HCT116 (cell line): Measurements from ENCODE around the gene MAP6D1. TPM values are rescaled to one million over a fixed set of nuclear protein-coding genes. Genes with fewer than 3 reads are reported as not detected.

Experiments used
- ATAC-seq: fragments of 200-7000 bp; cut with Tn5 transposase; 2 replicates; pipeline ENCODE4 v1.9.1; 2020; ENCODE audit warnings: mild to moderate bottlenecking, moderate library complexity
- BruUV-seq: library from RNA; stranded (reverse); fragments of 400-500 nt; replicated peaks from 2 replicates; lab custom pipeline; 2021; lab: Mats Ljungman, UMichigan
- CTCF ChIA-PET: fragments of 300-600 bp; sonication (Branson Sonifier 250); formaldehyde crosslinking; loops from one replicate; lab custom pipeline; 2021; ENCODE audit warnings: antibody characterized with exemption; lab: Charles Lee
- POLR2A ChIA-PET: fragments of 300-600, 350-600 bp; sonication (Branson Sonifier 250); formaldehyde crosslinking; loops from one replicate; lab custom pipeline; 2021; ENCODE audit warnings: antibody characterized with exemption; lab: Charles Lee
- RAD21 ChIA-PET, 2 experiments: fragments of 300-600 bp; sonication (Branson Sonifier 250); formaldehyde crosslinking; loops; one replicate each; lab custom pipeline; 2023; ENCODE audit warnings: low total read pairs in 2 of 2; ENCODE audit not compliant: uncharacterized antibody in 2 of 2, unreplicated experiment in 2 of 2, low non-redundant PET in 1 of 2; lab: Charles Lee
- DNase-seq: peaks from one replicate; pipeline ENCODE4 v3.0.0-alpha.2; 2010; ENCODE audit warnings: low read depth, low spot score
- H2AFZ ChIP-seq: fragments of 200-600 bp; shearing (Covaris generic), sonication (generic); 2 replicates; pipeline ENCODE4 v1.6.1; 2017; ENCODE audit warnings: low read depth, mixed run types, mixed read lengths, antibody characterized with exemption, low read length; ENCODE audit not compliant: poor library complexity, severe bottlenecking
- H3K27ac ChIP-seq: 2 replicates; pipeline ENCODE4 v1.5.1; 2012; ENCODE audit warnings: low read depth, low read length
- H3K27me3 ChIP-seq: fragments of 200-600 bp; sonication (generic); 2 replicates; pipeline ENCODE4 v1.6.1; 2016; ENCODE audit warnings: mixed run types, low read length, mixed read lengths; ENCODE audit not compliant: insufficient read depth
- H3K36me3 ChIP-seq, 2 experiments: fragments of 200-500 bp in 1 of 2; fragments of 200-600 bp in 1 of 2; sonication (Bioruptor generic) in 1 of 2; sonication (generic) in 1 of 2; 2 replicates each; pipeline versions ENCODE4 v1.5.1 to v1.6.1; 2014 to 2016; ENCODE audit warnings: low read length in 2 of 2, inconsistent platforms in 1 of 2, mixed read lengths in 1 of 2, mixed run types in 1 of 2; ENCODE audit not compliant: insufficient read depth in 2 of 2, control insufficient read depth in 1 of 2
- H3K4me1 ChIP-seq, 2 experiments: fragments of 200-600 bp in 1 of 2; sonication (generic) in 1 of 2; 2 replicates each; pipeline versions ENCODE4 v1.5.1 to v1.6.1; 2012 to 2017; ENCODE audit warnings: low read length in 2 of 2, inconsistent platforms in 1 of 2, mild to moderate bottlenecking in 1 of 2, mixed read lengths in 1 of 2, mixed run types in 1 of 2, moderate library complexity in 1 of 2; ENCODE audit not compliant: insufficient read depth in 2 of 2, control insufficient read depth in 1 of 2
- H3K4me2 ChIP-seq: fragments of 200-600 bp; sonication (generic); 2 replicates; pipeline ENCODE4 v1.6.1; 2017; ENCODE audit warnings: mixed run types, low read length, mixed read lengths
- H3K4me3 ChIP-seq, 2 experiments: fragments of 200-600 bp in 1 of 2; sonication (generic) in 1 of 2; replicated peaks in 1 of 2; 2 replicates each; pipeline ENCODE4 v1.5.1; 2011 to 2016; ENCODE audit warnings: low read length in 2 of 2, control low read depth in 1 of 2, low read depth in 1 of 2, mild to moderate bottlenecking in 1 of 2, mixed read lengths in 1 of 2, mixed run types in 1 of 2
- H3K79me2 ChIP-seq: fragments of 200-600 bp; sonication (generic); 2 replicates; pipeline ENCODE4 v1.6.1; 2017; ENCODE audit warnings: mild to moderate bottlenecking, mixed run types, low read length, moderate library complexity, mixed read lengths; ENCODE audit not compliant: insufficient read depth
- H3K9ac ChIP-seq: fragments of 200-600 bp; sonication (generic); 2 replicates; pipeline ENCODE4 v1.6.1; 2016; ENCODE audit warnings: low read length, mixed read lengths
- H3K9me2 ChIP-seq: fragments of 200-600 bp; sonication (generic), shearing (Covaris generic); 2 replicates; pipeline ENCODE4 v1.6.1; 2017; ENCODE audit warnings: mixed run types, mild to moderate bottlenecking, moderate library complexity; ENCODE audit not compliant: insufficient read depth
- H3K9me3 ChIP-seq, 2 experiments: fragments of 200-500 bp in 1 of 2; fragments of 200-600 bp in 1 of 2; sonication (Bioruptor generic) in 1 of 2; sonication (generic) in 1 of 2; 2 replicates each; pipeline ENCODE4 v1.6.1; 2014 to 2017; ENCODE audit warnings: low read length in 2 of 2, mixed read lengths in 2 of 2, inconsistent platforms in 1 of 2, low read depth in 1 of 2, mild to moderate bottlenecking in 1 of 2, mixed run types in 1 of 2, moderate library complexity in 1 of 2; ENCODE audit not compliant: control insufficient read depth in 1 of 2, insufficient read depth in 1 of 2
- H4K20me1 ChIP-seq: fragments of 200-600 bp; sonication (generic), shearing (Covaris generic); 2 replicates; pipeline ENCODE4 v1.6.1; 2017; ENCODE audit warnings: mixed run types, mild to moderate bottlenecking, moderate library complexity; ENCODE audit not compliant: insufficient read depth
- ATF3 ChIP-seq: IDR thresholded peaks from 2 replicates; pipeline ENCODE4 v1.6.1; 2012
- CBX3 ChIP-seq: IDR thresholded peaks from 2 replicates; pipeline ENCODE4 v1.6.1; 2012; ENCODE audit warnings: low read depth
- CEBPB ChIP-seq: IDR thresholded peaks from 2 replicates; pipeline ENCODE4 v1.6.1; 2012; ENCODE audit warnings: low read depth
- CTCF ChIP-seq, 3 experiments: fragments of 200-600 bp in 1 of 3; sonication (generic) in 1 of 3; IDR thresholded peaks in 2 of 3; conservative IDR thresholded peaks in 1 of 3; 2 replicates each; pipeline ENCODE4 v1.5.1; 2012 to 2017; ENCODE audit warnings: low read depth in 2 of 3, low read length in 2 of 3, antibody characterized with exemption in 1 of 3, borderline replicate concordance in 1 of 3, control low read depth in 1 of 3, mild to moderate bottlenecking in 1 of 3, mixed read lengths in 1 of 3, mixed run types in 1 of 3, moderate library complexity in 1 of 3; ENCODE audit not compliant: insufficient read depth in 1 of 3
- ELF1 ChIP-seq: IDR thresholded peaks from 2 replicates; pipeline ENCODE4 v1.6.1; 2012; ENCODE audit warnings: low read depth, borderline replicate concordance
- EZH2 ChIP-seq: fragments of 200-600 bp; sonication (generic); IDR thresholded peaks from 2 replicates; pipeline ENCODE4 v1.6.1; 2017; ENCODE audit warnings: antibody characterized with exemption, mixed run types
- FOSL1 ChIP-seq: IDR thresholded peaks from 2 replicates; pipeline ENCODE4 v1.6.1; 2012; ENCODE audit warnings: low read depth
- JUND ChIP-seq: IDR thresholded peaks from 2 replicates; pipeline ENCODE4 v1.6.1; 2012
- MAX ChIP-seq: IDR thresholded peaks from 2 replicates; pipeline ENCODE4 v1.6.1; 2012
- POLR2AphosphoS5 ChIP-seq: IDR thresholded peaks from 2 replicates; pipeline ENCODE4 v1.6.1; 2011; ENCODE audit warnings: mild to moderate bottlenecking, low read depth, low read length, moderate library complexity
- RAD21 ChIP-seq: IDR thresholded peaks from 2 replicates; pipeline ENCODE4 v1.6.1; 2012; ENCODE audit warnings: low read depth, mild to moderate bottlenecking
- REST ChIP-seq: IDR thresholded peaks from 2 replicates; pipeline ENCODE4 v1.6.1; 2012; ENCODE audit warnings: low read depth
- SP1 ChIP-seq: IDR thresholded peaks from 2 replicates; pipeline ENCODE4 v1.6.1; 2012; ENCODE audit warnings: low read depth
- SRF ChIP-seq: IDR thresholded peaks from 2 replicates; pipeline ENCODE4 v1.6.1; 2012; ENCODE audit warnings: low read depth
- ZFX ChIP-seq: fragments of 450-650 bp; IDR thresholded peaks from 2 replicates; pipeline ENCODE4 v1.6.1; 2017
- intact Hi-C: fragments of 100-400 bp; cut with micrococcal nuclease; formaldehyde crosslinking; loops from 2 replicates; pipeline ENCODE4 v1.10.0; 2022
- total RNA-seq: library from RNA; stranded (reverse); gene quantifications from one replicate; pipeline ENCODE4 v1.2.1, GENCODE V29; 2021; ENCODE audit not compliant: unreplicated experiment

Gene MAP6D1
- total RNA-seq, 1 experiment from 2014 or later: 5.3 TPM

- DNase-seq (no peak), ATAC-seq (no peak)
- no peaks in the 10 kb centered on the region for H4K20me1 ChIP-seq
- POLR2A ChIA-PET: no interaction called here
- H3K4me2 ChIP-seq: no peak overlapping the region
- no peaks in the 10 kb centered on the region for H3K9me2 ChIP-seq
- CTCF ChIA-PET: interaction anchor here (0.9 kb wide), 1 partner anchor 10 kb away, joined by 3 read pairs; no protein-coding TSS in a partner anchor
- no peaks in the 10 kb centered on the region for H3K27me3 ChIP-seq
- TF ChIP-seq ZFX: no peak
- TF ChIP-seq REST: no peak
- TF ChIP-seq JUND: no peak
- no peak for TF ChIP-seq SRF
- no peak for TF ChIP-seq SP1
- no peak for TF ChIP-seq CTCF (IDR thresholded peaks at IDR 0.05 in 2 of 3, conservative IDR thresholded peaks at IDR 0.05 in 1 of 3; ENCODE audit: borderline replicate concordance in 1 of 3, insufficient read depth in 1 of 3, low read depth in 2 of 3, low read length in 2 of 3)
- no peak for TF ChIP-seq ATF3
- TF ChIP-seq CEBPB: no peak
- no peak for TF ChIP-seq FOSL1
- TF ChIP-seq ELF1: no peak
- TF ChIP-seq MAX: no peak
- no peak for TF ChIP-seq POLR2AphosphoS5
- no peak for TF ChIP-seq EZH2
- no peak for TF ChIP-seq RAD21
- no peak for TF ChIP-seq CBX3
- RAD21 ChIA-PET: no interaction called here
- H3K36me3 ChIP-seq: 0 out of 4 replicates have a peak, but pooled peaks cover 0 to 2% of the 10 kb centered on the region in 2 experiments
- H3K4me3 ChIP-seq: no peak overlapping the region
- H3K9ac ChIP-seq: no peak overlapping the region
- BruUV-seq: no TSS peak
- H3K9me3 ChIP-seq: no peaks in the 10 kb centered on the region
- peaks cover 95% of the 10 kb centered on the region for H3K79me2 ChIP-seq
- H2AFZ ChIP-seq: no peak overlapping the region
- intact Hi-C loops: no loop called here
- H3K27ac ChIP-seq: no peak overlapping the region
- peaks cover 0 to 9% of the 10 kb centered on the region in 2 experiments; a peak in 2 of 4 replicates for H3K4me1 ChIP-seq
Observed at GRCh38 chr3:183873914-183874313, 48.5 kb upstream of the MAP6D1 start.
